Measurements from ENCODE around the gene ARL16. TPM values are rescaled to one million over a fixed set of nuclear protein-coding genes. Genes with fewer than 3 reads are reported as not detected.

Gene ARL16
- total and polyA plus RNA-seq, 9 donors, result 22.8 to 55.5 (median 31.1) TPM

GRCh38 chr17:81696218-81696941, 12.8 kb upstream of the ARL16 start:
- no peak for TF ChIP-seq POLR2A (IDR thresholded peaks at IDR 0.05)
- H3K36me3 ChIP-seq, result no peaks in the 10 kb centered on the region
- H3K27me3 ChIP-seq, result no peaks in the 10 kb centered on the region
- H3K9me3 ChIP-seq, result no peaks in the 10 kb centered on the region
- no peak for DNase-seq
- no peak overlapping the region for H3K27ac ChIP-seq
- H3K4me1 ChIP-seq (ENCODE audit: insufficient read depth), result peaks cover 2% of the 10 kb centered on the region
- no peak overlapping the region for H3K4me3 ChIP-seq
- 89 to 92% (median 89%) methylated on average over 35 to 40 of the region's 40 CpGs for WGBS, 3 donors
- intact Hi-C loops (cut with DNase I), result no loop called here

- Histone ChIP-seq H3K27me3 (no peaks in the 10 kb centered on the region), H3K9me3 (no peaks in the 10 kb centered on the region), H3K4me3 (no peak overlapping the region), H3K36me3 (no peaks in the 10 kb centered on the region), H3K27ac (no peak overlapping the region), H3K4me1 (ENCODE audit: insufficient read depth) (peaks cover 2% of the 10 kb centered on the region)
- TF ChIP-seq POLR2A (IDR thresholded peaks at IDR 0.05) (no peak), CTCF (IDR thresholded peaks at IDR 0.05) (no peak), EP300 (IDR thresholded peaks at IDR 0.05) (no peak)
- DNase-seq, result no peak
- intact Hi-C loops (cut with DNase I), result no loop called here
- 87 to 90% (median 89%) methylated on average over 21 to 22 of the region's 22 CpGs for WGBS, 3 donors
These were observed 12.2 kb upstream of the ARL16 start for GRCh38 chr17:81695801-81696200.

- 78 to 87% (median 84%) methylated on average over 6 of the region's 6 CpGs for WGBS, 3 donors
- H3K4me3 ChIP-seq, result no peak overlapping the region
- TF ChIP-seq POLR2A (IDR thresholded peaks at IDR 0.05) (no peak), CTCF (IDR thresholded peaks at IDR 0.05) (no peak)
- no peaks in the 10 kb centered on the region for H3K4me1 ChIP-seq (ENCODE audit: insufficient read depth)
- H3K9me3 ChIP-seq, result no peaks in the 10 kb centered on the region
- H3K27me3 ChIP-seq, result no peaks in the 10 kb centered on the region
- H3K36me3 ChIP-seq, result no peaks in the 10 kb centered on the region
- DNase-seq, result no peak
- intact Hi-C loops (cut with DNase I), result no loop called here
- H3K27ac ChIP-seq, result no peak overlapping the region
These were observed 11.6 kb upstream of the ARL16 start for GRCh38 chr17:81695211-81695610.

- H3K27me3 ChIP-seq, result no peaks in the 10 kb centered on the region
- H3K27ac ChIP-seq, result no peak overlapping the region
- no peaks in the 10 kb centered on the region for H3K9me3 ChIP-seq
- no peaks in the 10 kb centered on the region for H3K36me3 ChIP-seq
- DNase-seq, result no peak
- no peaks in the 10 kb centered on the region for H3K4me1 ChIP-seq (ENCODE audit: insufficient read depth)
- intact Hi-C loops (cut with DNase I), result no loop called here
- H3K4me3 ChIP-seq, result no peak overlapping the region
- WGBS, 3 donors, result 87 to 93% (median 88%) methylated on average over 11 to 19 of the region's 19 CpGs
- TF ChIP-seq EP300 (IDR thresholded peaks at IDR 0.05), result no peak
- TF ChIP-seq CTCF (IDR thresholded peaks at IDR 0.05), result no peak
- TF ChIP-seq POLR2A (IDR thresholded peaks at IDR 0.05), result no peak
These were observed 11.2 kb upstream of the ARL16 start for GRCh38 chr17:81694810-81695209.

GRCh38 chr17:81693509-81694210, 10.1 kb upstream of the ARL16 start:
- no peaks in the 10 kb centered on the region for H3K36me3 ChIP-seq
- intact Hi-C loops (cut with DNase I), result no loop called here
- DNase-seq, result no peak
- H3K27me3 ChIP-seq, result no peaks in the 10 kb centered on the region
- TF ChIP-seq EP300 (IDR thresholded peaks at IDR 0.05), result no peak
- H3K4me1 ChIP-seq (ENCODE audit: insufficient read depth), result no peaks in the 10 kb centered on the region
- no peaks in the 10 kb centered on the region for H3K9me3 ChIP-seq
- WGBS, 3 donors, result 82 to 85% (median 84%) methylated on average over 27 to 35 of the region's 35 CpGs
- no peak overlapping the region for H3K4me3 ChIP-seq
- no peak overlapping the region for H3K27ac ChIP-seq

Measured in ovary (tissue), 9 donors.